ENCODE results near the gene CFAP74.

GRCh38 chr1:1921459-1921862 lies 82.1 kb downstream of the CFAP74 start:
- TF ChIP-seq POLR2A (IDR thresholded peaks at IDR 0.05), result no peak
- TF ChIP-seq, protein P1, sequence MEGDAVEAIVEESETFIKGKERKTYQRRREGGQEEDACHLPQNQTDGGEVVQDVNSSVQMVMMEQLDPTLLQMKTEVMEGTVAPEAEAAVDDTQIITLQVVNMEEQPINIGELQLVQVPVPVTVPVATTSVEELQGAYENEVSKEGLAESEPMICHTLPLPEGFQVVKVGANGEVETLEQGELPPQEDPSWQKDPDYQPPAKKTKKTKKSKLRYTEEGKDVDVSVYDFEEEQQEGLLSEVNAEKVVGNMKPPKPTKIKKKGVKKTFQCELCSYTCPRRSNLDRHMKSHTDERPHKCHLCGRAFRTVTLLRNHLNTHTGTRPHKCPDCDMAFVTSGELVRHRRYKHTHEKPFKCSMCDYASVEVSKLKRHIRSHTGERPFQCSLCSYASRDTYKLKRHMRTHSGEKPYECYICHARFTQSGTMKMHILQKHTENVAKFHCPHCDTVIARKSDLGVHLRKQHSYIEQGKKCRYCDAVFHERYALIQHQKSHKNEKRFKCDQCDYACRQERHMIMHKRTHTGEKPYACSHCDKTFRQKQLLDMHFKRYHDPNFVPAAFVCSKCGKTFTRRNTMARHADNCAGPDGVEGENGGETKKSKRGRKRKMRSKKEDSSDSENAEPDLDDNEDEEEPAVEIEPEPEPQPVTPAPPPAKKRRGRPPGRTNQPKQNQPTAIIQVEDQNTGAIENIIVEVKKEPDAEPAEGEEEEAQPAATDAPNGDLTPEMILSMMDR (IDR thresholded peaks at IDR 0.05), result no peak
